GM13977 (cell line): ENCODE data around the gene ITPK1.

ENCODE experiments used
- DNase-seq: peaks from one replicate; pipeline ENCODE4 v3.0.0; 2012; ENCODE audit warnings: low spot score
- CTCF ChIP-seq: IDR thresholded peaks from 2 replicates; pipeline ENCODE4 v1.5.1; 2012; ENCODE audit warnings: mild to moderate bottlenecking, control low read depth; ENCODE audit not compliant: insufficient read depth; ENCODE audit errors: extremely low read depth, missing control alignments
- in situ Hi-C: fragments of 300-500 bp; cut with MboI; formaldehyde crosslinking; loops from one replicate; pipeline ENCODE4 v1.12.0; 2022; ENCODE audit warnings: low sequenced_read_pairs, low pct_unique_long_range_greater_than_20kb, mixed read lengths, inconsistent platforms; ENCODE audit not compliant: unreplicated experiment

ITPK1 gene

GRCh38 chr14:93026339-93026738 is 89.4 kb downstream of the ITPK1 start:
- in situ Hi-C loops = no loop called here

GRCh38 chr14:93025055-93025454 is 90.7 kb downstream of the ITPK1 start:
- DNase-seq = no peak
- TF ChIP-seq CTCF = no peak
- in situ Hi-C loops = no loop called here

More at GRCh38 chr14:93026339-93026738, 89.4 kb downstream of the ITPK1 start:
- no peak for TF ChIP-seq CTCF
- DNase-seq = no peak

GRCh38 chr14:93024493-93024892 is 91.2 kb downstream of the ITPK1 start:
- in situ Hi-C loops = no loop called here
- no peak for TF ChIP-seq CTCF
- no peak for DNase-seq

GRCh38 chr14:93023802-93024434 is 91.8 kb downstream of the ITPK1 start:
- in situ Hi-C loops = no loop called here
- no peak for DNase-seq
- TF ChIP-seq CTCF = no peak

- in situ Hi-C loops = no loop called here
- no peak for TF ChIP-seq CTCF
- no peak for DNase-seq
Observed at GRCh38 chr14:93023039-93023438, 92.7 kb downstream of the ITPK1 start.

GRCh38 chr14:93019970-93020369 is 95.8 kb downstream of the ITPK1 start:
- no peak for TF ChIP-seq CTCF
- no peak for DNase-seq
- in situ Hi-C loops = no loop called here
